ENCODE results near the gene CTNNA1.

Gene CTNNA1

DNA sequence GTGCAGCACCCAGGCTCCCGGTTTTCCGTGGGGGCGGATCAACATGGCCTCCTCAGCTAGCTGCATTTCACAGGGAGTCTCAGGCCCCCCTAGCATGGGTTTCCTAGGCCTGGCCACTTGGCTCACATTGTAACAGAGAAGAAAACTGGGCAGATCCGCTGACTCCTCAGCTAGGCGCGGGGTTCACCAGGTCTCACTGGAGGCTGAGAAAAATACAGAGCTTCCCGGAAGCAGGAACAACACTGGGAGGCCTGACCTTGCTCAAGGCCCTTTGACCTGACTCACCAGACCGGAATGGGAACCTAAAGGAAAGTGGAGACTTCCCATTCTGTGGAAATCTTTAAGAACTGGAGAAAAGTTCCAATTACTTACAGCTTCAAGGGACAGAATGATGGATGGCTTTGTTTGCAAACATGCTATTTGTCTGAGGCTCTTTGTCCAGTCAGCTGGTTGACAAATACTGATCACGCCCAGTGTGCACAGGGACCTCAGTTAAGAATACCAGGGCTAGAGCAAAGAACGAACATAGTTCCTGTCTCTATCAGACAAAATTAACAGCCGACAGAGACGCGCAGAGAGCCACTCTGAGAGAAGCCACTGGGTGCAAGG, 210.6 kb downstream of the CTNNA1 start:
- Histone ChIP-seq H3K4me3 (ENCODE audit: low read depth, low read length) (no peak overlapping the region), H3K27me3 (replicated peaks) (no peaks in the 10 kb centered on the region), H3K36me3 (replicated peaks) (no peaks in the 10 kb centered on the region), H3K27ac (no peak overlapping the region)
- no peak for DNase-seq
- TF ChIP-seq, protein P1, sequence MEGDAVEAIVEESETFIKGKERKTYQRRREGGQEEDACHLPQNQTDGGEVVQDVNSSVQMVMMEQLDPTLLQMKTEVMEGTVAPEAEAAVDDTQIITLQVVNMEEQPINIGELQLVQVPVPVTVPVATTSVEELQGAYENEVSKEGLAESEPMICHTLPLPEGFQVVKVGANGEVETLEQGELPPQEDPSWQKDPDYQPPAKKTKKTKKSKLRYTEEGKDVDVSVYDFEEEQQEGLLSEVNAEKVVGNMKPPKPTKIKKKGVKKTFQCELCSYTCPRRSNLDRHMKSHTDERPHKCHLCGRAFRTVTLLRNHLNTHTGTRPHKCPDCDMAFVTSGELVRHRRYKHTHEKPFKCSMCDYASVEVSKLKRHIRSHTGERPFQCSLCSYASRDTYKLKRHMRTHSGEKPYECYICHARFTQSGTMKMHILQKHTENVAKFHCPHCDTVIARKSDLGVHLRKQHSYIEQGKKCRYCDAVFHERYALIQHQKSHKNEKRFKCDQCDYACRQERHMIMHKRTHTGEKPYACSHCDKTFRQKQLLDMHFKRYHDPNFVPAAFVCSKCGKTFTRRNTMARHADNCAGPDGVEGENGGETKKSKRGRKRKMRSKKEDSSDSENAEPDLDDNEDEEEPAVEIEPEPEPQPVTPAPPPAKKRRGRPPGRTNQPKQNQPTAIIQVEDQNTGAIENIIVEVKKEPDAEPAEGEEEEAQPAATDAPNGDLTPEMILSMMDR (IDR thresholded peaks at IDR 0.05; ENCODE audit: low read depth, low read length, missing control alignments): no peak
- in situ Hi-C loops (cut with HindIII; ENCODE audit: low pct_ligation_motif_present, low sequenced_read_pairs): no loop called here

DNA sequence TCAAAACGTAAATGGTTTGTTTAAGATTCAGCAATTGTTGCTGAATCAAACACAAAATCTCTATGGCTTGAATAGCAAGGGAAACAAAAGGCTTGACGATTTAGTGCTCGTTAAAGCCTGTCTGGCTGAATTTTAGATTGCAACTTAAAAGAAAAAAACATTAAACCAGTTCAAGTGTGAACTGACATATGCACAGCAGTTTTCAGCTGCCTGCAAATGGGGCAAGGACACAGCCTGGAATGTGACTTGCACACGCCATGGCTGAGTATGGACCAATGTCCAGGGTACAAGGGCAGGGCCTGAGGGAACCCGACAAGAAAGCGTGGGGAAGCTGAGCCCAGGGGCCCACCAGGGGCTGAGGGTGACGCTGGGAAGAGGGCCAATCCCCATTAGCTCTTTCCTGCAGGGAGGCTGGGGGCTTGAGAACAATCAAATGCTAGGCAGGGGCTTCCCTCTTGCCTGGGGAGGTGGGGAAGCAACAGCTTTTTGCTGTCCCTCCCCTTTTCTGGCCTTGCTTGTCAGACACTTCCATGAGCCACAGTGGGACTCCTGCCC, 211.5 kb downstream of the CTNNA1 start:
- H3K27me3 ChIP-seq (replicated peaks): no peaks in the 10 kb centered on the region
- TF ChIP-seq, protein P1 (IDR thresholded peaks at IDR 0.05; ENCODE audit: low read depth, low read length, missing control alignments): no peak
- no peak for DNase-seq
- no peak overlapping the region for H3K27ac ChIP-seq
- H3K36me3 ChIP-seq (replicated peaks): no peaks in the 10 kb centered on the region
- in situ Hi-C loops (cut with HindIII; ENCODE audit: low pct_ligation_motif_present, low sequenced_read_pairs): no loop called here
- no peak overlapping the region for H3K4me3 ChIP-seq (ENCODE audit: low read depth, low read length)

DNA sequence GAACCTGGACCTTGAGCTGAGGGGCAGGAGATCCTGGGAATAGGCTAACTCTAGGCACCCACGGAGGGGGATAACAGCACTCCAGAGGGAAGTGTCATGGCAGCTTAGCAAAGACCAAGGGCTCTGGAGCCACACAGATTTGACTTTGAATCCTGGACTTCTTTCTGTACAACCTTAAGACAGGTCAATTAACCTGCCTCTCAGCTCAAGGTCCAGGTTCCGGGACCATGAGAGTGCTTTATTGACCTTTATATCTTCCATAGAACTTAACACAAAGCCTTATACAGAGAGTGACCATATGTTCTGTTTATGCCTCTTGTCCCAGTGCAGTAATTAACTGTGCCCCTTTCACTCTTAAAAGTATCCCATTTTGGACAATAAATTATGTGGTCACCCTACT, 212.4 kb downstream of the CTNNA1 start:
- Histone ChIP-seq H3K27ac (no peak overlapping the region), H3K36me3 (replicated peaks) (no peaks in the 10 kb centered on the region), H3K4me3 (ENCODE audit: low read depth, low read length) (no peak overlapping the region), H3K27me3 (replicated peaks) (no peaks in the 10 kb centered on the region)
- DNase-seq: no peak
- in situ Hi-C loops (cut with HindIII; ENCODE audit: low pct_ligation_motif_present, low sequenced_read_pairs): no loop called here
- TF ChIP-seq, protein P1 (IDR thresholded peaks at IDR 0.05; ENCODE audit: low read depth, low read length, missing control alignments): no peak

DNA sequence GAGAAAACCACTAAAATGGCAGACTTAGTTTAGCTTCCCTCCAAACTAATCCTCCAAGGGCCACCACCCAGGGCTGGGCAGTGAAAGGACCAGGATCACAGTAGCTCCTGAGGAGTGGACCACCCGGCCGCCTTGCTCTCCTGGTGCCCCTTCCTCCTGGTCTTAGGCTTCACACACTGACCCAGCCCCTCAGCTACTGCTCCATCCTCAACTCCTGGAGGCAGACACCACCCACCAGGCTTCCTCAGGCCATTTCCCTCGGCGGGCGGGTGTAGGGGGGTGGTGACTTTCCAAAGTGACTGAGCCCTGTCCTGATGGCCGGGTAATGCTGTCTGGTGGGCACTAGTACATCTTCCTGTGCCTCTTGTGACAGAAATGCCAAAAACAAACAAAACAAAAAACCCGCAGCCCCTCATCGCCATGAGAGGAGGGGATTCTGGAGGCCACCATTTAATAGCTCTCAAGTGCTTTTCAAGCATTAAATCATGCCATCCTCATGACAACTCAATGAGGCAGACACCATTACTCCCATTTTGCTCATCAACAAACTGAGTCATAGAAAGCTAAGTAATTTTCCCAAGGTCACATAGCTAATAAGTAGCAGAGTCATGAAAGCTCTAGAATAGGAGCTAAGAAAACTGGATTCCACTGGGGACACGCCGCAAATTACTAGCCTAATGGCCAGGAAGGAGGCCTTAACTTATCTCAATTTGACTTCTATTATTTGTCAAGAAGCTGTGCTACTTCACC, 213.2 kb downstream of the CTNNA1 start:
- in situ Hi-C loops (cut with HindIII; ENCODE audit: low pct_ligation_motif_present, low sequenced_read_pairs): no loop called here
- DNase-seq: no peak
- no peak overlapping the region for H3K27ac ChIP-seq
- TF ChIP-seq, protein P1 (IDR thresholded peaks at IDR 0.05; ENCODE audit: low read depth, low read length, missing control alignments): no peak
- H3K27me3 ChIP-seq (replicated peaks): no peaks in the 10 kb centered on the region
- H3K36me3 ChIP-seq (replicated peaks): no peaks in the 10 kb centered on the region
- no peak overlapping the region for H3K4me3 ChIP-seq (ENCODE audit: low read depth, low read length)

DNA sequence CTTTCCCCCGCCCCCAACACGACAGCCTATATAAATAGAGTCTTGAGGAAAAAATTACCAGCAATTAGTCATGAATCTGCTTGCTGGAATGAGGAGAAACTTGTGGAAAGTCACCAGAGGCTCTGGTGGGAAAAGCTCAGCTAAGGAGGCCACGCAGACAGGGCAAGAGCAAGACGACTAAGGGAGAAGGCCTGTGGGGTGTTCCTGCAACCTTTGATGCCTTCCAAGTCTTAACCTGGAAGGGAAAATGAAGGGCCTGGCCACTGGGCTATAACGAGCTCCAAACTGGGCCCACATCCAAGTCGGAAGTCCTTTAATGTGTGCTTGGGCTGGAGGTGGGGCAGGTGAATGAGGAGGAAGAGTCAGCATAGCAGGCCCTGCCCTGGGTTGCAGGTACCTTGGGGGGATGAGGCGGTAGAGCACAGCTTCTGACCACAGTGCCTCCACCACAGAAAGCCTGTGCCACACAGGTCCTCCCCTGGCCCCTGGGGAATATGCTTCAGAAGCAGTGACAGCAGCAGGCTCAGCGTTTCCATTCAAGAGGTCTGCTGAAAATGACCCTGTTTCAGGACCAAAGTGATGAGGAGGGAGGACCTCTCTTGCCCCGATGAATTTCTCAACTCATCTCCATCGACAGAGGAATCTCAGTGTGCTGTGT, 214.7 kb downstream of the CTNNA1 start:
- Histone ChIP-seq H3K4me3 (ENCODE audit: low read depth, low read length) (no peak overlapping the region), H3K27ac (no peak overlapping the region), H3K27me3 (replicated peaks) (no peaks in the 10 kb centered on the region), H3K36me3 (replicated peaks) (no peaks in the 10 kb centered on the region)
- no peak for DNase-seq
- in situ Hi-C loops (cut with HindIII; ENCODE audit: low pct_ligation_motif_present, low sequenced_read_pairs): no loop called here
- TF ChIP-seq, protein P1 (IDR thresholded peaks at IDR 0.05; ENCODE audit: low read depth, low read length, missing control alignments): no peak

All from brain microvascular endothelial cell (primary cell).